ENCODE measurements around the gene MAST3.

The MAST3 gene

GRCh38 chr19:18137242-18137641 lies 39.7 kb downstream of the MAST3 start:
- TF ChIP-seq CTCF (IDR thresholded peaks at IDR 0.05), result no peak

GRCh38 chr19:18137657-18138339 lies 40.2 kb downstream of the MAST3 start:
- TF ChIP-seq CTCF (IDR thresholded peaks at IDR 0.05), result no peak

- no peak for TF ChIP-seq CTCF (IDR thresholded peaks at IDR 0.05)
These were observed 42.9 kb downstream of the MAST3 start for GRCh38 chr19:18140473-18140872.

- TF ChIP-seq CTCF (IDR thresholded peaks at IDR 0.05), result no peak
These were observed 43.5 kb downstream of the MAST3 start for GRCh38 chr19:18141031-18141430.

- no peak for TF ChIP-seq CTCF (IDR thresholded peaks at IDR 0.05)
These were observed 46.3 kb downstream of the MAST3 start for GRCh38 chr19:18143902-18144301.

GRCh38 chr19:18144361-18144760 lies 46.8 kb downstream of the MAST3 start:
- TF ChIP-seq CTCF (IDR thresholded peaks at IDR 0.05), result no peak

- TF ChIP-seq CTCF (IDR thresholded peaks at IDR 0.05), result no peak
These were observed 47.3 kb downstream of the MAST3 start for GRCh38 chr19:18144906-18145305.

Measured in LNCAP (cell line).